ENCODE results near the gene ARHGAP12. TPM values are rescaled to one million over a fixed set of nuclear protein-coding genes. Genes with fewer than 3 reads are reported as not detected.
A peak's percentile ranks its signal among the peaks of the same experiment; 100 is the strongest.
"Not testable (repeated sequence)": the region's sequence is repeated elsewhere in the genome, so short reads cannot be mapped to it uniquely, and the experiment has no call there.

The ARHGAP12 gene, protein sequence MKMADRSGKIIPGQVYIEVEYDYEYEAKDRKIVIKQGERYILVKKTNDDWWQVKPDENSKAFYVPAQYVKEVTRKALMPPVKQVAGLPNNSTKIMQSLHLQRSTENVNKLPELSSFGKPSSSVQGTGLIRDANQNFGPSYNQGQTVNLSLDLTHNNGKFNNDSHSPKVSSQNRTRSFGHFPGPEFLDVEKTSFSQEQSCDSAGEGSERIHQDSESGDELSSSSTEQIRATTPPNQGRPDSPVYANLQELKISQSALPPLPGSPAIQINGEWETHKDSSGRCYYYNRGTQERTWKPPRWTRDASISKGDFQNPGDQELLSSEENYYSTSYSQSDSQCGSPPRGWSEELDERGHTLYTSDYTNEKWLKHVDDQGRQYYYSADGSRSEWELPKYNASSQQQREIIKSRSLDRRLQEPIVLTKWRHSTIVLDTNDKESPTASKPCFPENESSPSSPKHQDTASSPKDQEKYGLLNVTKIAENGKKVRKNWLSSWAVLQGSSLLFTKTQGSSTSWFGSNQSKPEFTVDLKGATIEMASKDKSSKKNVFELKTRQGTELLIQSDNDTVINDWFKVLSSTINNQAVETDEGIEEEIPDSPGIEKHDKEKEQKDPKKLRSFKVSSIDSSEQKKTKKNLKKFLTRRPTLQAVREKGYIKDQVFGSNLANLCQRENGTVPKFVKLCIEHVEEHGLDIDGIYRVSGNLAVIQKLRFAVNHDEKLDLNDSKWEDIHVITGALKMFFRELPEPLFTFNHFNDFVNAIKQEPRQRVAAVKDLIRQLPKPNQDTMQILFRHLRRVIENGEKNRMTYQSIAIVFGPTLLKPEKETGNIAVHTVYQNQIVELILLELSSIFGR
- 24.3 TPM for polyA plus RNA-seq (2013, experiment 1 of 2)
- polyA plus RNA-seq (2013, experiment 2 of 2): 26.6 TPM

GRCh38 chr10:31928549-31929260 lies at the start of gene ARHGAP12:
Gene ARHGAP12, minus strand, starts transcription at chr10:31928831. Its CDS starts 19,976 bp downstream, at chr10:31908855.
- H3K27me3 ChIP-seq (ENCODE audit: insufficient read depth, low read length): no peaks in the 10 kb centered on the region
- peaks cover 27% of the 10 kb centered on the region for H3K4me1 ChIP-seq (ENCODE audit: insufficient read depth, low read length)
- 0 out of 2 replicates have a peak, but pooled peaks cover 2% of the 10 kb centered on the region for H3K9me3 ChIP-seq (ENCODE audit: insufficient read depth, low read depth, low read length)
- H3K27ac ChIP-seq (ENCODE audit: low read depth, low read length): peak within 1 kb of the TSS; percentile 98
- H3K4me3 ChIP-seq (ENCODE audit: low read length): peak within 1 kb of the TSS; percentile 90
- under 1% methylated on average over 92 of the region's 92 CpGs for WGBS
- no peaks in the 10 kb centered on the region for H3K36me3 ChIP-seq (ENCODE audit: insufficient read depth, low read length)
- peak within 1 kb of the TSS; percentile 96 for H3K9ac ChIP-seq (ENCODE audit: low read depth, low read length)

GRCh38 chr10:31978156-31978483 lies 49.5 kb upstream of the ARHGAP12 start:
- no peak overlapping the region for H3K9ac ChIP-seq (ENCODE audit: low read depth, low read length)
- H3K9me3 ChIP-seq (ENCODE audit: insufficient read depth, low read depth, low read length): peaks cover 9% of the 10 kb centered on the region
- H3K36me3 ChIP-seq (ENCODE audit: insufficient read depth, low read length): no peaks in the 10 kb centered on the region
- no peak overlapping the region for H3K27ac ChIP-seq (ENCODE audit: low read depth, low read length)
- no peak overlapping the region for H3K4me3 ChIP-seq (ENCODE audit: low read length)
- H3K4me1 ChIP-seq (ENCODE audit: insufficient read depth, low read length): peaks cover 12% of the 10 kb centered on the region
- H3K27me3 ChIP-seq (ENCODE audit: insufficient read depth, low read length): no peaks in the 10 kb centered on the region
- 77% methylated on average over 2 of the region's 2 CpGs for WGBS

- H3K27ac ChIP-seq (ENCODE audit: low read depth, low read length): 0 out of 2 replicates have a peak overlapping the region, but pooled peaks have one; percentile 58
- no peaks in the 10 kb centered on the region for H3K27me3 ChIP-seq (ENCODE audit: insufficient read depth, low read length)
- no peaks in the 10 kb centered on the region for H3K36me3 ChIP-seq (ENCODE audit: insufficient read depth, low read length)
- peaks cover 9% of the 10 kb centered on the region for H3K9me3 ChIP-seq (ENCODE audit: insufficient read depth, low read depth, low read length)
- peaks cover 12% of the 10 kb centered on the region for H3K4me1 ChIP-seq (ENCODE audit: insufficient read depth, low read length)
- H3K4me3 ChIP-seq (ENCODE audit: low read length): no peak overlapping the region
- H3K9ac ChIP-seq (ENCODE audit: low read depth, low read length): no peak overlapping the region
- WGBS: 76% methylated on average over 4 of the region's 5 CpGs
These were observed 49.0 kb upstream of the ARHGAP12 start for GRCh38 chr10:31977440-31978155.

DNA sequence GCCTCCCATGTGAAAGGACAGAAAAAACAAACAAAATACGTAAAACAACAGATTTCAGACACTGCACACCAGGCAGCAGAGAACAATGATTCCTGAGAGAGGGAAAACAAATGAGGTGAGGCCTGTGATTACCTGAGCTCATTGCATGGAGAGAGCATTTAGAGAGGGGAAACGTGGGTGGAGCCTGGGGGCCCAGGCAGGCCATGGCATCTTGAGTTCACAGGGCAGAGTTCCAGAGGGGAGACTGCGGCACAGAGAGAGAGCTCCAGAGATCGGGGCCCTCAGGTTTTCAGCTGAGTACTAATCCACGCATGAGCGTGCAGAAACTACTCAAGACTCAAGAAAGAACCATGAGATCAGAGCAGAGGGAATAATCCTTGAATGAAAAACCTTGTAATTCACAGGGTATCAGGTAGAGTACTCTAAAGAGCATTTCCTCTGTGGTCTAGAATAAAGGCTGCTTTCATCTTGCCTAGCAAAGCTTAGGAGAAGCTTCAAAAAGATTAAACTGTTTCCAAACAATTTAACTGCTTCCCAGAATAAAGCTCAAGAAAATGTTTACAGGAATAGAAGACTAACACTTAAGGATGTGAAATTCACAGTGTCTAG lies 46.6 kb upstream of the ARHGAP12 start:
- Histone ChIP-seq H3K36me3 (ENCODE audit: insufficient read depth, low read length) (no peaks in the 10 kb centered on the region), H3K9me3 (ENCODE audit: insufficient read depth, low read depth, low read length) (peaks cover 7% of the 10 kb centered on the region), H3K27me3 (ENCODE audit: insufficient read depth, low read length) (no peaks in the 10 kb centered on the region), H3K4me1 (ENCODE audit: insufficient read depth, low read length) (peaks cover 12% of the 10 kb centered on the region), H3K4me3 (ENCODE audit: low read length) (no peak overlapping the region), H3K27ac (ENCODE audit: low read depth, low read length) (no peak overlapping the region), H3K9ac (ENCODE audit: low read depth, low read length) (no peak overlapping the region)
- 79% methylated on average over 6 of the region's 6 CpGs for WGBS

- no peaks in the 10 kb centered on the region for H3K27me3 ChIP-seq (ENCODE audit: insufficient read depth, low read length)
- WGBS: 73% methylated on average over 2 of the region's 4 CpGs
- H3K36me3 ChIP-seq (ENCODE audit: insufficient read depth, low read length): no peaks in the 10 kb centered on the region
- no peak overlapping the region for H3K27ac ChIP-seq (ENCODE audit: low read depth, low read length)
- no peak overlapping the region for H3K9ac ChIP-seq (ENCODE audit: low read depth, low read length)
- H3K4me1 ChIP-seq (ENCODE audit: insufficient read depth, low read length): peaks cover 12% of the 10 kb centered on the region
- no peak overlapping the region for H3K4me3 ChIP-seq (ENCODE audit: low read length)
- peaks cover 3% of the 10 kb centered on the region for H3K9me3 ChIP-seq (ENCODE audit: insufficient read depth, low read depth, low read length)
These were observed 45.9 kb upstream of the ARHGAP12 start for GRCh38 chr10:31974434-31975124.

DNA sequence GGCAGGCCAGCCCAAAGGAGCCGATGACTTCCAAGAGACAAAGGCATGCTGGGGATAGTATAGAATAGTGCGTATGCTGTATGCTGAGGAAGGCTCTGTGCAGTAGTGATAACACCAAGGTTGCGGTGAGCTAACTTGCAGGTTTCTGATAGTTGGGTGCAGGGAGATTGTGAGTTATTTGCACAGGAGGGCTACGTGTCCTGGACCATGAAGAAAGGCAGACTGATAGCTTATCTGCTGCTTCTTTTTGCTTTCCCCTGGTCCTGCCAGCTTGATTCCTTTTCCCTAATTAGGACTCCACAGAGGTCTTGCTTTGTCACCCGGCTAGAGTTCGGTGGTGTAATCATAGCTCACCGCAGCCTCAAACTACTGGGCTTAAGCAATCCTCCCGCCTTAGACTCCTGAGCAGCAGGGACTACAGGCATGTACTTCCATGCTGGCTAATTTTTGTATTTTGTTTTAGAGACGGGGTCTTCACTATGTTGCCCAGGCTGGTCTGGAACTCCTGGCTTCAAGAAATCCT lies 43.9 kb upstream of the ARHGAP12 start:
- Histone ChIP-seq H3K9ac (ENCODE audit: low read depth, low read length) (no peak overlapping the region), H3K27me3 (ENCODE audit: insufficient read depth, low read length) (no peaks in the 10 kb centered on the region), H3K4me1 (ENCODE audit: insufficient read depth, low read length) (peaks cover 8% of the 10 kb centered on the region), H3K27ac (ENCODE audit: low read depth, low read length) (no peak overlapping the region), H3K9me3 (ENCODE audit: insufficient read depth, low read depth, low read length) (no peaks in the 10 kb centered on the region), H3K4me3 (ENCODE audit: low read length) (no peak overlapping the region), H3K36me3 (ENCODE audit: insufficient read depth, low read length) (no peaks in the 10 kb centered on the region)
- 92% methylated on average over 9 of the region's 9 CpGs for WGBS

DNA sequence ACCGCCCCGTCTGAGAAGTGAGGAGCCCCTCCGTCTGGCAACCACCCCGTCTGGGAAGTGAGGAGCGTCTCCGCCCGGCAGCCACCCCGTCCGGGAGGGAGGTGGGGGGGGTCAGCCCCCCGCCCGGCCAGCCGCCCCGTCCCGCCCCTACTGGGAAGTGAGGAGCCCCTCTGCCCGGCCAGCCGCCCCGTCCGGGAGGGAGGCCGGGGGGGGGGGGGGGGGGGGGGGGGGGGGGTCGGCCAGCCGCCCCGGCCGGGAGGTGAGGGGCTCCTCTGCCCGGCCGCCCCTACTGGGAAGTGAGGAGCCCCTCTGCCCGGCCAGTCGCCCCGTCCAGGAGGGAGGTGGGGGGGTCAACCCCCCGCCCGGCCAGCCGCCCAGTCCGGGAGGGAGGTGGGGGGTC lies 41.2 kb upstream of the ARHGAP12 start:
- H3K27me3 ChIP-seq (ENCODE audit: insufficient read depth, low read length); H3K36me3 ChIP-seq (ENCODE audit: insufficient read depth, low read length); H3K27ac ChIP-seq (ENCODE audit: low read depth, low read length); H3K4me1 ChIP-seq (ENCODE audit: insufficient read depth, low read length); H3K9me3 ChIP-seq (ENCODE audit: insufficient read depth, low read depth, low read length); H3K4me3 ChIP-seq (ENCODE audit: low read length); H3K9ac ChIP-seq (ENCODE audit: low read depth, low read length): not testable (repeated sequence)
- 100% methylated on average over 1 of the region's 32 CpGs for WGBS

GRCh38 chr10:31963589-31963980 lies 35.0 kb upstream of the ARHGAP12 start:
- Histone ChIP-seq H3K27me3 (ENCODE audit: insufficient read depth, low read length) (no peaks in the 10 kb centered on the region), H3K4me3 (ENCODE audit: low read length) (no peak overlapping the region), H3K27ac (ENCODE audit: low read depth, low read length) (no peak overlapping the region), H3K9ac (ENCODE audit: low read depth, low read length) (no peak overlapping the region), H3K4me1 (ENCODE audit: insufficient read depth, low read length) (no peaks in the 10 kb centered on the region), H3K9me3 (ENCODE audit: insufficient read depth, low read depth, low read length) (no peaks in the 10 kb centered on the region), H3K36me3 (ENCODE audit: insufficient read depth, low read length) (no peaks in the 10 kb centered on the region)
- WGBS: 75% methylated on average over 1 of the region's 1 CpG

- no peaks in the 10 kb centered on the region for H3K27me3 ChIP-seq (ENCODE audit: insufficient read depth, low read length)
- H3K9ac ChIP-seq (ENCODE audit: low read depth, low read length): no peak overlapping the region
- no peaks in the 10 kb centered on the region for H3K4me1 ChIP-seq (ENCODE audit: insufficient read depth, low read length)
- no peak overlapping the region for H3K27ac ChIP-seq (ENCODE audit: low read depth, low read length)
- no peak overlapping the region for H3K4me3 ChIP-seq (ENCODE audit: low read length)
- no peaks in the 10 kb centered on the region for H3K9me3 ChIP-seq (ENCODE audit: insufficient read depth, low read depth, low read length)
- no peaks in the 10 kb centered on the region for H3K36me3 ChIP-seq (ENCODE audit: insufficient read depth, low read length)
- WGBS: 89% methylated on average over 4 of the region's 4 CpGs
These were observed 34.4 kb upstream of the ARHGAP12 start for GRCh38 chr10:31962826-31963588.
